Fibroblast of skin of left biceps (primary cell): ENCODE results near the gene RNASEH1.
A peak's percentile ranks its signal among the peaks of the same experiment; 100 is the strongest.

ENCODE experiments used
- DNase-seq, 2 experiments: peaks; one replicate each; pipeline ENCODE4 v3.0.0-alpha.2; 2013; ENCODE audit warnings: low read depth in 2 of 2

Gene RNASEH1

DNA sequence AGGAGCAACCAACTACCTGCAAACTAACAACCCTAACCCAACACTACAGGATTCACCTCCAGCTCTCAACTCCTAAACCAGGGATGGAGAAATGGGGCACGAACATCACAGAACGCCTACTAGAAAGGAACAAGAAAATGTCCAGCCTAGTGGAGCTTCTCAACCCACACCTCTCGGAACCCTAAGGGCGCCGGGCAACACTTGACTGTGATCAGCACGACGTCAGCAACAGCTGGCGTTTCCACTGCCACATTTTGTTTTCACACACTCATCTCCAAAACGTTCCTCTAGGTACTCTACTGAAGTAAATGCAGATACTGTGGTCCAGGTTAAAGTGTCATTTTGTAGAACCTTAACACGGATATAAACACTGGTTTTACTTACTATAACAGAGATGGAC is 4.2 kb downstream of the RNASEH1 start:
- DNase-seq, result no peak

DNA sequence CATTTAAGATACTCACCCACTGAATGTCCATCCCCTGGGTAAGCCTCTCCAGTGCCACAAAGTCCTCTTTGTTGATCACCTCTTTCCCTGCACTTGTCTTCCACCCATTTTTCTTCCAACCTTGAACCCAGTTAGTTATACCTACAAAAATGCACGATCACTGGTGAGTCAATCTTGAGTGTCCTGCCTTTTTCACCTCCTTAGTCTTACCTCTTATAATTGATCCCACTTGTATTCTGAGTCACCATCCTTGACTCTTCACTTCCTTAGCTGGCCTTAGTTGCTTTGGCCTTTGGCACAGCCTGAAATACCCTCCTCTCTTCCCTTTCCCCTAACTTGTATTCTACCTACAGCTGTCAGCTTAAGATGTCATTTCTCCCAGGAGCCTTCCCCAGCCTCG is 10.2 kb downstream of the RNASEH1 start:
- DNase-seq, result no peak

DNA sequence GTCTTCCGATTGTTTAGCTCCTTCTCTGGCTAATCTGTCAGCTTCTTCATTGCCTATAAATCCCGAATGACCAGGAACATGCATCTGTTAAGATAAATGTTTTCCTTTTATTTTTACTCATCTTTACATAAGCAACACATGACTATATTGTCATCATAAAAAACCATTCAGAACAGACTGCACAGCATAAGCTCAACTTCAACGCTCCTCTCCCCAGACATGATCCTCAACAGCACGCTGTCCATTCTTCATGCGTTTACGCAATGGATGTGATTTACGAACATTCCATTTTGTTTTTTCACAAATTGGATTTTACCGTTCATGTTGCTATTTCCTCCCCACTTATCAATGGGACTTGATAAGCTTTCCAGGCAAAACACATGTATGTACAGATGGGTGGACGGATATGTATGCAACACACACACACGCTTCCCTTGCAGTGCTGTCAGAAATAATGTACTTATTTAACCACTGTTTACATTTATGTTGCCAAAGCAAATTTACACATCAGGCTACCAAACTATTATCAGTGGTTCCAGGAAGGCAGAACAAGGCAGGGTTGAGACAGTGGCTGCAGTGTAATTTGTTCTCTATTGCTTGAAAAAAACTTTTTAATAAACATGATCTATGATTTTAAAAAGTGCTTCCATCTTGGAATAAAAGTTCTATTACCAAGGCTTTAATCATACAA is 12.2 kb downstream of the RNASEH1 start:
- DNase-seq, result no peak

DNA sequence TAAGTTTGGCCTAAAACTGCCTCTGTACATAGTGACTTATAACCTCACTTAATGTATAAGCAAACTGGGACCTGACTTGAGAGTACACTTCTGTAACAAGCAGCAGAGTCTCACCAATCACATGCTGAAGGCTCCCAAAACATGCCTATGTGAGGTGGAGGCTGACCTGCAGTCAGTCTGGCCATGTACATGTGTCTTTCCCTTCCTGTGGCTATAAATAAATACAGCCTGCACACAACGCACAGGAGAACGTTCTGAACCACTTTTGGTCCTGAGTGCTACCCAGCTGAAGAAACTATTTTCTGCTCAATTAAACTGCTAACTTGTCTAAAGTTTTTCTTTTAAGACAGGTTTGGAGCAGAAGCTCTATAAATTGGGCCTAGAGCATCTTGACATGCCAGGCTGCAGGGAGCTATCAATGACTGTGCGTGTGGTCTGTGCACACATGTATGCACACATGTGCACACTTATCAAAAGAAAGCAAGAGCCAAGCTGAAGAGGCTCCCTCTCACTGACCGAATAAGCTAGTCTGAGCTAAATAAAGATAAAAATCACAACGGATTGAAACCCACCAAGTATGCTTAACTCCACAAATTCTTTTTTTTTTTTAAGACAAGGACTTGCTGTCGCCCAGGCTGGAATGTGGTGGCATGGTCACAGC is 15.0 kb downstream of the RNASEH1 start:
- no peak for DNase-seq

DNA sequence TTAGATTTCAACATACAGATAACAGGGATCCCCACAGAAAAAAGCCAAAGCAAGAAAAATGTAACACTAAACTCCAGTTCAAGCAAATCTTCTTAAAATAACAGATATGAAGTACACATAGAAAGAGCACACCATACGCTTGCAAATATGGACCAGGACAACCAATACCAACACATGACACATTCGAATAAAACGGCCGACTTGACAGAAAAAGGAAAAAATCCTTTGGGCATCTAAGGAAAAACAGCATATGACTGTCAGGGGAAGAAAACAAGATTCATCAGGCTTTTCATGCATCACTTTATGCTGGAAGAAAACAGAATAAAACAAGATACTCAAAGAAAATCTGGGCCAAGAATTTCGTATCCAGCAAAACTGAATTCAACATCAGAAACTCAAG is 16.0 kb downstream of the RNASEH1 start:
- DNase-seq, result no peak

DNA sequence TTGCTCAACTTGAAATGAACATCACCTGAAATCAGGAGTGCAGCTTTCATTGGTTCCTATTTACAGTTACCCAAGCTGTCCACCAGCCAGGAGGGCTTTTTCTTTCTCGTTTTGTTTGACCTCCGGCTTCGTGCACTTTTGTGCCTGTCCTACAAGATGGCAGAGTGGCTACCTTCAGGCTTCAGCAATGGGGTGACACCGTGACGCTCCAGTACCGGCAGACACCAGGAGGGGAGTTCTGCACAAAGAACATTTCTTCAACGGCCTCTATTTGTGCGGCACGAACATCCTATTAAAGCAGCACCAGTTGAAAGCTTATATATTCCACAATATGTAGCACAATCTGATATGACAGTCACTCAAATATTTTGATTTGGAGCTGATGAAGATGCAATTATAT is 18.3 kb downstream of the RNASEH1 start:
- DNase-seq, result no peak

DNA sequence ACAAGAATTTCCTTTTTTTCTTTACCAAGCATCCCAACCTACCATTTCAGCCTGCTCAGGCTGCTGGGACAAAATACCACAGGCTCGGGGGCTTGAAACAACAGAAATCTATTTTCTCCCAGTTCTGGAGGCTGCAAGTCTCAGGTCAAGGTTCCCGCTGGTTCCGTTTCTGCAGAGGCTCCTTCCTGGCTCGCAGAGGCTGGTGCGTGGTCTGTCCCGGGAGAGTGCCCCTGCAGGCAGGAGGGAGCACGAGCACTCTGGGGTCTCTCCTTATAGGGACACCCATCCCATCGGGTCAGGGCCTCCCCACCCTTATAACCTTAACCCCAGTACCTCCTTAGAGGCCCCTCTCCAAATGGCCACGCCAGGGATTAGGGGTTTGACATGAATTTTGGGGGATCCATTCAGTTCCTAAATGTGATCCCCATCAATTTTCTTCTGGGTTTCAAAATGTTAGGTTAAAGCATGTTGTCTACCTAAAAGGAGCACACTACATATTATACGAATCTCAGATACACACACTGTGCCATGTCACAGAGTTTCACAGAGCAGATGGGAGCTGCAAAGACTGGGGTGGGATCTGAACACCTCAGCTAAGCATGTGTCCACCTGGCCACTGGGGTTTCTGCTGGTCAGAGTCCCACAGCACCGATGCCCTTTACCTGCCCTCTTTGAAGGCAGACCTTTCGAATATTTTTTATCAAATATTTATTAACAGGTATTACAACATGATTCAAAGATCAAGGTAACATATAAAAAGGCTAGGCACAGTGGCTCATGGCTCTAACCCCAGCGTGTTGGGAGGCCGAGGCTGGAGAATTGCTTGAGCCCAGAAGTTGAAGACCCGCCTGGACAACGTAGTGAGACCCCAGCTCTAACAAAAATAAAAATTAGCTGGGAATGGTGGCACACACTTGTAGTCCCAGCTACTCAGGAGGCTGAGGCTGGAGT is 21.2 kb downstream of the RNASEH1 start:
- no peak for DNase-seq

DNA sequence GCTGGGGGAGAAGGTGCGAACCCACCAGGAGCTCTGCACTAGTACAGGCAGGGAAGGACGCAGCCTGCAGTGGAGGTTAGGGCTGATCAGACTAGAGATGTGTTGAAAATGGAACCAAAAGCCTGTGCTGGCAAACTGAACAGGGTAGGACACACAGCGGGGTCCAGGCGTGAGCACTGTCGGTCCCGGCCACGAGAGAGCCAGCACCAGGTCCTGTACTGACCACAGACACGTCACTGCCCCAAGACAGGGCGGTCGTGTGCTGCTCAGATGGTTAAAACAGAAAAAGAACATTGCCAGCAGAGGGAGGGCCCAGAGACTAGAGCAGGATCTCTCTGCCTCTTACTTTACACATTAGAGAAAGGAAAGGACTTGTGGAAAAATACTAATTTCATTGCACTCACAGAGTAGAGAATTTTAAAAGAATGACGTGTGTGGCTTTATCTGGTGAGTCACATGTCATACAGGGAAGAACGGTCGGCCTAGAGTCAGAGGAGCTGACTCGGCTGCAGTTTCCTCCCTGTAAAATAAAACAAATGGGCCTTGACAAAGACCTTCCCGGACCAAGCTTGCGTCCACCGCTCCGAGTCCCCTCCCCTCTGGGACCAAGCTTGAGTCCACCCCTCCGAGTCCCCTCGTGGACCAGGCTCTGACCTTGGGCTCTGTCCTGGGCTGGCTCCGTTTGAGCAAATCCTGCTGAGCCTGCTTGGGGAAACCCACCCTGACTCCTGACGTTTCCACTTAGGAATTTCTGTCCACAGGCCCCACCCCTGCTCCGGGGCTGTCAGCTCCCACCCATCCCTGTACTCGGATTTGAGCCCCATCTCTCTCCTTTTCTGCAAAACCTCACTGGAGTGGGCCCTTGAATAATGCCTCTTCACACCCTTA is 22.1 kb downstream of the RNASEH1 start:
- peak; percentile 54 for DNase-seq

DNA sequence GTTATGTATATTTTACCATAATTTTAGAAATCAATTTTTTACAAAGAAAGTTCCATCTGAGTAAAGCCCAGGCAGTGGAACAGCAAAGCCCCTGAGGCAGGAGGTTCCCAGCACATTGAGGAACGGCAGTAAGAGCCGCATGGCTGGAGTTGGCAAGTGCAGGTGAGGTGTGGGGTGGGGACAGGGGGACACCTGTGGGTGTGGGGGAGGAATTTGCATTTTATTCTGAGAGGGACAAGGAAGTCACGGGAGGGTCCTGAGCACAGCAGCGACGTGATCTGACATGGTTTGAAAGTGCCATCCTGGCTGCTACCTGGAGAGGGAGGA is 22.7 kb downstream of the RNASEH1 start:
- DNase-seq, result no peak

DNA sequence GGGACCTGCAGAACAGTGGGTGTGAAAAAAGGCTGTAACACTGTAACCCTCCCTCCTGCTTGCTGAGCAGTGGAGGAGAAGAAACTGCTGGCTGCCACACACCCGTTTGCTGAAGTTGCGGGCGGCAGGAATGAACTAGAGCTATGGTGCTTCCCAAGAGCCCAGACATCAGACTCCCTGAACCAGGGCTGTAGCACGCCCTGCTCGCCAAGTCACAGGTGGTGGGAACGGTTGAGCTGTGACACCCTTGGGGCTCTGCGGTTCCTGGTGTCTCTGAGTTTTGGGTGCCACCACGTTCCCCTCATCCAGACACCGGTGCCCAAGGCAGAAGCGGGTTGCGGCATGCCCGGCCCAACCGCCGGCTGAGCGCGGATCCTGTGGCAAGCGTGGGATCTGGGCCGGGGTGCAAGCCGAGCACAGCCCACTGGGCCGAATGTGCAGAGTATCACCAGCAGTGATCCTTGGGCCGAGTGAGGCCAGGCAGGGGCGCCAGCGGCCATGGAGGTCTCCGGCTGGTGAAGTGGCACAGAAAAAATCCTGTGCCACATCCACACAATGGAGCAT is 23.8 kb downstream of the RNASEH1 start:
- DNase-seq, result no peak

DNA sequence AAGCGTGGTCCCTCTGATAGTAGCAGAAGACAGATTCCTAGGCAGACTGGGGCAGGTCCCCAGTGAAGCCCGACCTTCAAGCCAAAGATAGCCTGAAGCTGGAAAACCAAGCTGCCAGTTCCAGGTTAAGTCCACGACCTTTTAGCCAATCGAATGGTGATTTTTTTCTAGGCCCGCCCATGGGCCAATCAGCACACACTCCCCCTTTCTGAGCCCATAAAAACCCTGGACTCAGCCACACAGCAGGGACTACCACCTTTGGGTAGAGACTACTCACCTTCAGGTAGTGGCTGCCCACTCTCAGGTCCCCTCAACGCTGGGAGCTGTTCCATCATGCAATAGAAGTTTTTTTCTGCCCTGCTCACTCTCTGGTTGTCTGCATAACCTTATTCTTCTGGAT is 24.3 kb downstream of the RNASEH1 start:
- DNase-seq, result no peak

DNA sequence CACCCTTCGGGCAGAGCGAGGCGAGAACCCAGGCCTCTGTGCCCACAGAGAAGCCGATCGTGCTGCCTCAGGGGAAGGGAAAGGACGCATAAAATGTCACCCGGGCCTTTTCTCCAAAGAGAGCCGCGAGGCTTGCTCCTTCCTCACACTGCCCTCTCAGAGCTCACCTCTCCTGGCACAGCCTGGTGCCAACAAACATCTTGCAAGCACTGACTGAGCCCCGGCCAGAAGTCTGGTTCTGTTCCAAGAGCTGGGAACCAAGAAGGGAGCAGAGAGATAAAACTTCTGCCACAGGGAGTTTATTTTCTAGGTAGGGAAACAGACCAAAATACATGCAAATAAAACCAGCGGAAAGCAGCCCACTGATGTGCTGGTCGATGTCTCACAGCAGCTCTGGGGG is 25.2 kb downstream of the RNASEH1 start:
- DNase-seq, result no peak

DNA sequence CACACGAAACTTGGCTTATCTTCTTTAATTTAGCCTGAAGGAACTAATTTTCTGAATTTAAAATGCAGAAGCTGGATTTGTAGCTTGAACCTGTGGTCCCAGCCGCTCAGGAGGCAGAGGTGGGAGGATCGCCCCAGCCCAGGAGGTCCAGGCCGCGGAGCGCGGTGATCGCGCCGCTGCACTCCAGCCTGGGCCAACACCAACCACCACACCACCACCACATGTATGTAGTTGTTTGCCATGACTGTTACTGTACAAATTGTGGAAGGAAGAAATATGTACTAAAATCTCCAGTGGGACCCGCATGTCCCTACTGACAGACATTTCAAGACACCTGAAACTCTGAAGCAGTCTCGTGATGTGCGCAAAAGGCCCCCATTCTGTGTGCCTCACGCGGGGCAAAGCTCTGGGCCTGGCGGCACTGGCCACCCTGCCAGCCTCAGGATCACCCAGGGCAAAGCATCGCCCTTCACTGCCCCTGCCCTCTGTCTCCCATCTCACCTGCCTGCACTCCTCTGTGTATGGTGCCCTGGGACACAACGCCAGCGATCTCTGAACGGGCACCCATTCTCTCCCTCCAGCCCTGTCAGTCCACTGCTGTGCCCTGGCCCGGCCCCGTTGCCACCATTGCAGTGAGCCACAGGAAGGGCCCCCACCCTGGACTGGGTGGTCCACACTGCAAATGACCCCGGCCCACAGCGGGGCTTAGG is 28.7 kb downstream of the RNASEH1 start:
- DNase-seq, result no peak

DNA sequence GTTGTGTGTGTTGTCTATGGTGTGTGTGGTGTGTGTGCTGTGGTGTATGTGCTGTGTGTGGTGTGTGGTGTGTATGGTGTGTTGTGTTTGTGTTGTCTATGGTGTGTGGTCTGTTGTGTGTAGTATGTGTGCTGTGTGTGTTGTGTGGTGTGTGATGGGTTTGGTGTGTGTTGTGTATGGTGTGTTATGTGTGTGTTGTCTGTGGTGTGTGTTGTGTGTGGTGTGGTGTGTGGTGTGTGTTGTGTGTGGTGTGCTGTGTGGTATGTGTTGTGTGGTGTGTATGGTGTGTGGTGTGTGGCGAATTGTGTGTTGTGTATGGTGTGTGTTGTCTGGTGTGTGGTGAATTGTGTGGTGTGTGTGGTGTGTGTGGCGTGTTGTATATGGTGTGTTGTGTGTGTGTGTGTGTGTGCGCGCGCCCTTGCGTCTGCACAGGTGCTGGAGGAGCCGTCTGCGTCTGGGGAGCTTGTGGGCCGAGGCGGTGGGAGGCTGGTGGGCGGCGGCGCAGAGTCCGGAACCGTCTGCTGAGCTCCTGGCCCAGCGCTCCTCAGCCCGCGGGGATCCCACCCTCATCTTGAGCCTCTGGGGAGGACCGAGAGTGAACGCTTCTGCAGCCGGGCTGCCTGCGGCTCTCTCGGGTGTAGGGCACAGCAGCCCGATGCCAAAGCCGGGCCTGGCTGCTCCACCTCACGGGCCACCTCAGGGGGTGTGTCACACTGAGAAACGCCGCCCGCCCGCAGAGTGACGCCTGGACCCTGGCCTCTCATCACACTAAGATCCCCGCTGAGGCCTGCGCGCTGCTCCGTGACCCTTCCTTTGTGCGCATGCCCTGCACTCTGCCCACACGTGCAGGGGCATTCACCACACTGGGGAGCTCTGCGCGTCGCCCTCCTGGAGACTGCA is 30.0 kb downstream of the RNASEH1 start:
- no peak for DNase-seq

DNA sequence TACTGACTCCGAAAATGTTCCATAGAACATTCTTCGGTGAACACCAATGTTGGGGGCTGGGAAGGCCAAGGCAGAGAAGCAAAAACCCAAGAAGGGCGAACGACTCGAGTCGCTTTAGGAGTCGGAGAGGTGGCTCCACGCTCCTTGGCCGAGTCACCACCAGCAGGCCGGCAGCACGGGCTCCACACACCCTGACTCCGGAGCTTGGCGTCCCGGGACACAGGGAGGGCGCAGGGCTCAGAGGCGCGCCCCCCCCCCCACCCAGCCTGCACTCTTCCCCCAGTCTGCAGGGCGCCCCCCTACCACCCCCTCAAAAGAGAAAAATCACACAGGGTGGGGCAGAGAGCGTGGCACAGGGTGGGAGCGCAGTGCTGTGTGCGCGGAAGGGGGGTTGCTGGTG is 31.3 kb downstream of the RNASEH1 start:
- no peak for DNase-seq

DNA sequence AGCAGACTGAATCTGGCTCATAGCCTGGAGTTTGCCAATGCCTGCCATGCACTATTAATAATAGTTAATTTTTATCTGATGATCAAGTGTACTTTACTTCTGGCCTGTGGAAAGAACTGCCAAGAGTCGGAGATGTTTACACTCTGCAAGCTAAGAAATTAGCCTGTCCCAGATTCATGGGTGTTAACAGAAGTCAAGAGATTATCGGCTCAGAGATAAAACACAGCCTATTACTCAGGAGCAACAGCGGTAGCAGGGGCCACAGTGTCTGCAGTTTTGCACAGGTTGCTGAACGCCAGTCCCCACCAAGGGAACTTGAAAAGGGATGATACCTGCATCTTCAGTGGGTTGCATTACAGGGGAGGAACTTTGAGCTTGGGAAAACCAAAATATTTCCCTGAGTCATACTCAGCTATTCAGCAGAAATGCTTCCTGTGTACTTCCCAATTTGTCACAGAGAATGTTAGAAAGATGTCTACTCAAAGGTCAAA is 34.5 kb downstream of the RNASEH1 start:
- no peak for DNase-seq

DNA sequence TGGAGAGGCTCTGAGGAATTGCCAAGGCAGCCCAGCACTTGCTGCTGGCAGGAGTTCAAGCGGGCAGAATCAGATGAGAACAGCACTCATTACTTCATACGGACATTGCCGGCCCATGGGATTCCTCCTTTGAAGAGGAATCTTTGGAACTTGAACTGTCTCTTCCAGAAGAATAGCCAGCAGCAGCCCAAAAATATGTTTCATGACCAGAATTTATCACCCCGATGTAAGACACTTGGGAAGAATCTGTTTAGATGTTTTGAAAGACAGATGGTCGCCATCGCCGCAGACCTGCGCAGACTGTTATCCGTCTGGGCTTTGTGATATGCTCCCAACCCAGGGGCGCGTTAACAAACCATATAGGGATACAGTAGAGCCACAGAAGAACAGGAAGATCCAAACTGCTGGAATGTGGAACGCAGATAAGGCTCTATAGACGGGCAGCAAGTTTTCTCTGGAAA is 35.1 kb downstream of the RNASEH1 start:
- no peak for DNase-seq

DNA sequence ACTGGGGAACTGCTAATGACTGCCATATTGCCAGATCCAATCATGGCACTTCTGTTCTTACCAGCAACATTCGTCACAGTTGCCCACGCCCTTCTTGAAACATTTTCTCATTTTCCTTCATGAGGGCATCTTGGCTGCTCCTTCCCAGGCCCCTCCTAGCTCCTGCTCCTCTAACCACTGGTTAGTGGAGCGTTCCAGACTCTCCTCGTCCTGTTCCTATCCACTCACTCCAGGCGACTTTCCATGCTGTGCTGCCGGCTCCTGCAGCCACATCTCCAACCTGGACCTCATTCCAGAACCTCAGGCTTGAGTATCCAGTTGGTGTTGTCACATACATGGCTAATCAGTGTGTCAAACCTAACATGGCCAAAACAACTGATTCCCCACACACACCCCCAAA is 37.5 kb downstream of the RNASEH1 start:
- no peak for DNase-seq
